Activated CD8-positive, alpha-beta memory T cell treated with anti-CD3 and anti-CD28 coated beads, Interleukin-2, amount 50 U/mL, for 4 hours (primary cell): ENCODE data around the gene SRGAP1.
"Not testable (repeated sequence)": the region's sequence is repeated elsewhere in the genome, so short reads cannot be mapped to it uniquely, and the experiment has no call there.

Experiments used
- DNase-seq: peaks from one replicate; pipeline ENCODE4 v3.0.0-alpha.2; 2020

SRGAP1 gene

DNA sequence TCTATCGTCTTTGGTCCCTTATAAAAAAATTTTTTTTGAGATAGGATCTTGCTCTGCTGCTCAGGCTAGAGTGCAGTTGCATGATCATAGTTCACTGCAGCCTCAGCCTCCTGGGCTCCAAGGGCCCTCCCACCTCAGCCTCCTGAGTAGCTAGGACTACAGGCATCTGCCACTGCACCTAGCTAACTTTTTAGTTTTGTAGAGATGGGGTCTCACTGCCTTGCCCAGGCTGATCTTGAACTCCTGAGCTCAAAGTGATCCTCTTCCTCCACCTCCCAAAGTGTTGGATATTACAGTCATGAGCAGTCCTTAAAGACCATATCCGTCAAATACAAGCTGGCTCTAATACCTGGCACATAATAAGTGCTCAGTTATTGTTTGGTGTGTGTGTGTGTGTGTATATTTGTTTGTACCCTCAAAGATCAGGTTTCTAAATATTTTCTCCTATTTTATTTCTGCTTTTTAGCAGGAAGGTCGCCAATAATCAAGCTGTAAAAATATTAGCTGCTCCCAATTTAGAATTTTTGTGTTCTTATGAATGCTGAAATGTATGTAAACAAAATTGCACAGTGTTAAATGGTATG is 30.5 kb downstream of the SRGAP1 start:
- no peak for DNase-seq

DNA sequence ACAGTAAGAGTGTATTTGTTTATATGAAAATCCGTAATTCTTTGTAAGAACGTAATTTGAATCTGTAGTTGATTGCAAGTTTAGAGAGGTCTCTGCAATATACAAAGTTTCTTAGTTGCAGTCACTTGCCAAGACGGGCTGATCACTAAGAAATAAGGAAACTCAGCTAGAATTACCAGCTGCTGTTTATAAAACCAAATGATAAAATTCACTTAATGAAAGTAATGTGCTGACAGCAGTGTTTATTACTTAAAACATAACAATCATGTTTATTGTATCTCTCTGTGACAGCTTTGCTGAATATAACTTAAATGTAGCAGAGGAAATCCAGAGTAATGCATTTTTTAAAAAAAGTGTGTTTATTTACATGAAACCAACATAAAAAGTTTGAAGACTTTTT is 31.2 kb downstream of the SRGAP1 start:
- no peak for DNase-seq

DNA sequence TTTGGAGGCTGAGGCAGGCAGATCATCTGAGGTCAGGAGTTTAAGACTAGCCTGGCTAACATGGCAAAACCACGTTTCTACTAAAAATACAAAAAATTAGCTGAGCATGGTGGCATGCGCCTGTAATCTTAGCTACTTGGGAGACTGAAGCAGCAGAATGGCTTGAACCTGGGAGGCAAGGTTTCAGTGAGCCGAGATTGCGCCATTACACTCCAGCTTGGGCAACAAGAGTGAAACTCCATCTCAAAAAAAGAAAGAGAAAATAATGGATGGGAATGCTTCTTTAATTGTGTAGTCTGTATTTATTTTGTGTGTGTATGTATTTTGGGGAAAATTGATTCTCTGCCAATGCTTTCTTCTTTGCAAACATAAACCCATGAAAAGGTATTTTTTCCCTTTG is 32.5 kb downstream of the SRGAP1 start:
- DNase-seq = no peak

DNA sequence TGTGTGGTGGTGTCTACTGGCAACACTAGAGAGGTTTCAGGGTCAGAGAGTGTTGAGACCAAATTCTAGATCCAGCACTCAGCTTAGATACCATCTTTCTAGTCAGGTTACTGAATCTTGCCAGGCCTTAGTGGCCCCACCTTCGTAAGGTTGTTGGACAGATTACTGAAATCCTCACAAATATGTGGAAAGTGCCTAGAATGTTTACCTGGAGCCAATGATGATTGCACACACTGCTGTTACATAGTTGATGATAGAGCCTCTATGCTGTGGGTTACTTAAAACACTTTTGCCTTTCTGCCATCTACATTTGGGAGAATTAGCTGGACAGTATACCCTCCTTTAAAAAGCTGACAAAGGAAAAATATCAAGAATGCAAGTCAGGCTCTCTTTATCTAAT is 33.2 kb downstream of the SRGAP1 start:
- DNase-seq = no peak

DNA sequence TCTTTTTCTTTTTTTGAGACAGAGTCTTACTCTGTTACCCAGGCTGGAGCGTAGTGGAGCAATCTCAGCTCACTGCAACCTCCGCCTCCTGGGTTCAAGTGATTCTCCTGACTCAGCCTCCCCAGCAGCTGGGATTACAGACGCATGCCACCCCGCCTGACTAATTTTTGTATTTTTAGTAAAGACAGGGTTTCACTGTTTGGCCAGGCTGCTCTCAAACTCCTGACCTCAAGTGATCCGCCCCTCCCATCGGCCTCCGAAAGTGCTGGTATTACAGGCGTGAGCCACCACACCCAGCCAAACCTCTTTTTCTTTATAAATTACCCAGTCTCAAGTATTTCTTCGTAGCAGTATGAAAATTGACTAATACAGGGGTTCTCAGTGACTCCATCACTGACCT is 35.7 kb downstream of the SRGAP1 start:
- DNase-seq = not testable (repeated sequence)

DNA sequence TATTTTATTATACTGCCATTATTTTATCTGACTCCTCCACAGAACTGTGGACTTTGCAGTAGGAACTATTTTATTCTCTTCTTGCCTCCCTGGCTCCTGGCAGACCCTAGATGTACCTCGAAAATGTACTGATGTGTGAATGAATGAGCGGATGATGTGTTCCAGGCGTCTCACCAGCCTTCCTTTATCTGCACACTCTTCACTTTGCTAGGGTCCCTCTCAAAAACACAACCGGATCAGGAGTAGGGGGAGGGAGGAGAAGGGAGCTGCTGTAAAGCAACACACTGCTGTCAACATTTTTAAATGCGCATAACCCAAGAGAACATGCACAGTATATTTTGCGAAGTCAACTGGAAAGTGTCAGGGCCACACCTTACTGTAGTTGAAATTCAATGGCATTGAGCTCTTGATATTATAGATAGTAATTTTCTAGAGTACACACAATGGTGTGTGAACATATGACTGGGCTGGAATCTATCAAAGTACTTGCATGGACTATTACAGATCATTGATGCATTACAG is 36.3 kb downstream of the SRGAP1 start:
- no peak for DNase-seq

DNA sequence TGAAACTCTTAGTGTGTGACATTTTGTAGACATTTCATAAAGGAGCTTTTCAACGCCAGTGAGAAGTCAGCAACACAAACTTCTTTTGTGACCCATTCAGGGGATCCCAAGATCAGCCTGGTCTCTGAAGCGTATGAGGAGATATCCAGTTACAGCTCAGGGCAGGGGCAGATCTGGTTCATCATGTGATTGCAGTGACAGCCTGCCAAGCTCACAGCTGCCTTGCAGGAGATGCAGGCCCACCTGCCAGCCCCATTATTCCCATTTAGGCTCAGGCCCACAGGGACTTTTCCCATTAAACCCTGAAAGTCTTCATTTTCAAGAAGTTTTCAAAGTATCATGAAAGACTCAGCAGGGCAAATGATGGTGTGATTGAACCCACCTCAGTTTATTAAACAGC is 38.3 kb downstream of the SRGAP1 start:
- DNase-seq = no peak

DNA sequence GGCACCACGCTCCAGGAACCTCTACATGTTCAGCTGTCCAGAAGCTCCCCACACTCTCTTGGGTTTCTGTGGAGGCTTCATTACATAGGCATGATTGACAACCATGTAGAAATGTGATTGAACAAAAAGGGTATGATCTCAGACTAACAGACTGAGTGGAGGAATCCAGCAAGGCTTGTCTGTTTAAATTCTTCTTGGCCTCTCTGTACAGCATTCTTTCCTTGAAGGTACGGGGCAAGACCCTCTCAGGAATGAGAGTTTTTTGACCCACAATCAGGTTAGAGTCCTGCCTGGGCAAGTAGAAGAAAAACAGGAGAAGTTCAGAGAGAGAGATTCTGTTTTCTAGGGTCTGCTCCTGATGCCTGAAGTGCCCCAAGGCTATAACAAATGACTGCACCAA is 40.9 kb downstream of the SRGAP1 start:
- no peak for DNase-seq

DNA sequence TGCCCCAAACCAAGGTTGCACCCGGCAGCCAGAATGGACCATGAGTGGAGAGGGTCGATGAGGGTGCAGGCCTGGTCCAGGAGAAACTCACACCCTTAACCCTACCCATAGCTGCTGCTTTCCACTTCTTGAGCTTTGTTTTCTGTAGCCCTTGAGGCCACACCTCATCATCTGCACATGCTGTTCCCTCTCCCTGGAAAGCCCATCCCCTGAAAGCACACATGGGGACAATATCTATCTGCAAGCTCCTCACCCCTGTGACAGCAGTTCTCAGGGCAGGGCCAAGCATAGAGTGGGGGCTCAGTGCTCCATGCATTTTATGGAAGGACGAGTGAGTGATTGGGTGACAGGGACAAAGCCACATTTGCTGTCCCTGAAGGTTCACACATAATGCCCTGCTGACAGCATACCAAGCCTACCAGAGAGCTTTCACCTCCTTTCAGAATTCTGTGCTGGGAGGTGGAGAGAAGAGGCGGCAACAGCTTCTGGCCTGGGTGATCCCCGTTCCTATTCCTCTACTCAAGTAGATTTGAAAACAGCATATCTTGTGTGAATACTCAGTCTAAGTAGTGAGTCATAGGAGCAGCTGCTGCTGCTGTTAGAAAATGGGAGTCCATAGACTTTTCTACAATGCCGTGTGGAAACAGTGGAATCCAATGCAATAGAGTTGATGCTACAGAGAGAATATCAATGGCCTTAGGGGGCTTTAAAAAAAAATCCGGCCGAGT is 44.6 kb downstream of the SRGAP1 start:
- no peak for DNase-seq

DNA sequence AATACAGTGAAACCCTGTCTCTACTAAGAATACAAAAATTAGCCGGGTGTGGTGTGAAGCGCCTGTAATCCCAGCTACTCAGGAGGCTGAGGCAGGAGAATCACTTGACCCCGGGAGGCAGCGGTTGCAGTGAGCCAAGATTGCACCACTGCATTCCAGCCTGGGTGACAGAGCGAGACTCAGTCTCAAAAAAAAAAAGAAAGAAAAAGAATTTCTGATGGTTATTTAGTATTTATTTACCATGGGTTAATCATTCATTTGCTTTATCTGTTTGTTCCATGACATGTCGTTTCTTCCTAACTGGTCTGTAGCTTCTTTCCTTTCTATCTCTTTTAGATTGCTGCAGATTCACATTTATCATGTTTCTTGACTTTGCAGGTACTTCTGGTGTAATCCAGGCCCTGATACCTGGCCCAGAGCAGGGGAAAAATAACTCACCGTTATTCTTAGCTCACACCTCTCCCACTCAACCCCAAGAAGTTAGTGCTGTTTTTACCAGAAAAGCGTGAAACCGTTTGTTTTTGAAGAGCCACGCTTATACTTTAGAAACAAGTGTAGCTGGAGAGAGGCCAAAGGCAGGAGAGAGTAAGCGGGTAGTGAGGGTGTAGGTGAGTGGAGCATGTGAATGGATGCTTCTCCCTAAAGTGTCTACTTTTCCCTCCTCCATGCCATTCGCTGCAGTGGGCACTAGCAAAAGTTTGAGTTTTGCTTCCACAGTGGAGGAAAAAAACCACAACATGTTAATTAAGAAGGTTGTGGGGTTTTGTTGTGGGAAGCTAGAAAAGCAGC is 45.4 kb downstream of the SRGAP1 start:
- no peak for DNase-seq

DNA sequence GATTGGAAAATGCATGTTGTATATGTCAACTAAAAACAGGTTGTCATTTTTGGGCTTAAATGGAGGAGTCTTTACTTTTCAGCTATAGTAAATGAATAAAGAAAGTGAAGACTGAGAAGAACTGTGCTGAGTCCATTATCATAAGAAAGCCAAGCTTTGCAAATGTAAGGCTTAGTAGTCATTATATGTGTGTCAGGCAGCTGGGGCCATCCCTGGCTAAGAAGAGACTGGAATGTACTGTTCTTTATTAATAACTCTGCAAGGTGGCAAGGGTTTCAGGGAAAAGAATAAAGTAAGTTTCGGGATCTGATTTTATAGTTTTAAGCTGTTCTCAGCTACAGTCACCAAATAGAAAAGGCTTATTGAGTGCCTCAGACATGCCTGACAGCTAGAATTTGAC is 48.7 kb downstream of the SRGAP1 start:
- no peak for DNase-seq

DNA sequence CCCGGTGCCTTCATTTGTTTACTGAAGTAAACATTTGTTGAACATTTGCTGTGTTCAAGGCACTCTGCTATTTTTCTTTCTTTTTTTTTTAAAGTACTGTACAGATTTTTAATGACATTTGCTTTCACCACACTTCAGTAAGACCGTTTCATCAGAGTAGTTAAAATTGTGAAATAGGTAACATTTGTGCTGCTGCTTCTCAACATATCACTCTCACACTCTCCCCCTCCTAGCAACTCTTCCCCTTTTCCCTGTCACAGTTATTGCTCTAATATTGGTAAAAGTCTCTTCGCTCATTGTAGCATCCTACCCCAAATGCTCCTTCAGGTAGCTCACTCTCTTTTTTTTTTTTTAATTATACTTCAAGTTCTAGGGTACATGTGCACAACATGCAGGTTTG is 49.6 kb downstream of the SRGAP1 start:
- DNase-seq = no peak

DNA sequence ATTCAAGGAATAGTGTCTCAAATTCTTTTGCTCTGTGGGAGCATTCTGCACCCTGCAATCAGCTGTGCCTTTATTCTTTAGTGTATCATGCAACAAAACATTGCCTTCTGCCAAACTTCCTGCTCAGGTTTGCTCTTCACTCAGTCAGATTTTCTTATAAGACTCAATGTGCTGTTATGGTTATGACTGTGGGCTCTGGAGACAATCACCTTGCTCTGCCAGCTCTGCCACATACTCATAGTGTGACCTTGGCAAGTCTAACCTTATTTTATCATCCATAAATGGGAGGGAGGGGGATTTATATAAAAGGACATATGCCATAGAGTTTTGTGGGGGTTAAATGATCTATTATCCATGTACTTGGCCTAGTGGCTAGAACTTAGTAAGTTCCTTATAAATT is 51.3 kb downstream of the SRGAP1 start:
- DNase-seq = no peak

DNA sequence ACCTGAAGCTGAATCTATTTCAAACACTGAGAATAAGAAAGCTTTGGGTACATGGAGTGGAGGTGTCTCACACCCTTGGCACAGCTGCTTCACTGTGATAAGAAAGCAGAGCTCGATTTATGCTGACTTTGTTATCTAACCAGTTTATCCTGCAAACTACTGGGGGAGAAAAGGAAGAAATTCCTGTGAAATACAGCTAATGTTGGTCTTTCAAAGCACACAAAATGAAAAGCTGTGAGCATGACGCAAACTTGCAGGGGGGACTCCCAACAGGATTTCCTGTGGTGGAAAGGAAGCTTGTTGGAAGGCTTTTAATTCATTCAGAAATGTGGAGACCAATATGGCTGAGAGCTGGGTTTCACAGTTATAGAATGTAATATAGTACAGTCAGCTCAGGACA is 53.4 kb downstream of the SRGAP1 start:
- no peak for DNase-seq

DNA sequence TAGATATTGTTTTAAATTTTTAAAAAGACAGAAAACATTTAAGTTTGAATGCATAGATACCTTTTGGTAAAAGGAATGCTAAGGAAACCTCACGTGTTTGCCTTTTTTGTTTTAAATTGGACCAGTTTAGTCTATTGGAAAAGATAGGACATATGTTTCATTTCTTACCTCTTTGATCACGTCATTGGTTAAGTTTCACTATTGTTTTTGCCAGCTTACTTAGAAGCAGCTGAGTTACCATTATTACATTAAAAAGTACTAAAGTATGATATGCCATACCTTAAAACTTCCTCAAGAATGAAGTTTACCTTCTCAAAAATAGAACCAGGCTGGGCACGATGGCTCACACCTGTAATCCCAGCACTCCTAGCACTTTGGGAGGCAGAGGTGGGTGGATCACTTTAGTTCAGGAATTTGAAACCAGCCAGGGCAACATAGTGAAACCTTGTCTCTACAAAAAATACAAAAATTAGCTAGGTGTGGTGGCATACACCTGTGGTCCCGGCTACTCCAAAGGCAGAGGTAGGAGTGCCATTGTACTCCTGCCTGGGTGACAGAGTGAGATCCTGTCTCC is 54.4 kb downstream of the SRGAP1 start:
- DNase-seq = no peak

DNA sequence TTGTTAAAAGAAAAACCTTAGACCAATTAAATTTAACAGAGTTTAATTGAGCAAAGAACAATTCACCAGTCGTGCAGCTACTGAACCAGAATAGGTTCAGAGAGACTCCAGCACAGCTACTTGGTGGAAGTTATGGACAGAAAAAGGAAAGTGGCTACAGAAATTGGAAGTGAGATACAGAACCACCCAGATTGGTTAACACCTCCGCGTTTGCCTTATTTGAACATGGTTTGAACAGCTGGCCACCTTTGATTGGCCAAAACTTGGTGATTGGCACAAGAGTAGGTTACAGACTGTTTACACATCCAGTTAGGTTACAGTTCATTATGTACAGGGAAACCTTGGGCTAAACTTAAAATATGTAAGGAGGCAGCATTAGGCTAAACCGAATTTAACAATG is 54.9 kb downstream of the SRGAP1 start:
- DNase-seq = no peak

DNA sequence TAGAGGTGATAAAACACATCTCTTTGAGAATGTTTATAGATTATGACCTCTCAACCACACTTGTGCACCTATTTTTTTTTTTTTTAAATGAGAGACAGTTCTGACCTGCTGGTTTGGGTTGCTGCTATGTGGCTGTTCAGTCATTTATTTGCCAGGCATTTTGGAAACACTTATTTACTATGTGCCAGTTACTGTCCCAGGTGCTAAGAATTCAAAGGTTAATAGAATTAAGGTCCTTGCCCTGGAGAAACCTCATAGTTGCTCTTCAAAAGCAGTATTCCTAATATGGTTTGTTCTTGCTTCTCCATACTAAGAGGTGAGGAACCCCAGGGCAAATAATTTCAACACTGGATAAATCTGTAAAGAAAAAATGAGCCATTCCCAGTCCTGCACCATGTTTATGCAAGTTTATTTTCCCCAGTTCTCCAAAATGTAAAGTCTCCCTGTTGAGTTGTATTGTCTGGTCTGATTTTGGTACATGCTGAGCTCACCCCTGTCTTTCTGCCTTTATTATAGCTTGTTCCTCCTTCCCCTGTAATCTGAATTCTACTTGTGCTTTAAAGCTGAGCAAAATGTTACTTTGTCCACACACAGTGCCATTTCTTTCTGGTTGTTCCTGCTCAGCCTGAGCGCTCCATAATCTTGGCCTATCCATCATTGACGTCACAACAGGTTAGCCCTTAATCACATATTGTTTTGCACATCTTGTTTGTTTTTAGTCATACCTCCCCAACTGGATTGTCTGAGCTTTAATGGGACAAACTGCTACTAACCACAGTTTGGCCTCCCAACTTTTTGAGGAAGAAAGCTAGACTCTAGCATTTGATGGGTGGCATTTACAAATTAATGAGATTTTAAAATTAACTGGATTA is 56.7 kb downstream of the SRGAP1 start:
- no peak for DNase-seq

DNA sequence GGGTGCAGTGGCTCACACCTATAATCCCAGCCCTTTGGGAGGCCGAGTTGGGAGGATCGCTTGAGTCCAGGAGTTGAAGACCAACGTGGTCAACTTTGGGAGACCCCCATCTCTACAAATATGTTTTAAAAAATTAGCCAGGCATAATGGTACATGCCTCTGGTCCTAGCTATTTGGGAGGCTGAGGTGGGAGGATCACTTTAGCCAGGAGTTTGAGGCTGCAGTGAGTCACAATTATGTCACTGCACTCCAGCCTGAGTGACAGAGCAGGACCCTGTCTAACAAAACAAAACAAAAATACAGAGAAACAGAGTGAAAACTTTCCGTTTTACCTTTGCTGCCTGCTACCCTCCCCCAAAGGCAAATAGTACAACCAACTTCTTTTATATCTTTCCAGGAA is 60.2 kb downstream of the SRGAP1 start:
- no peak for DNase-seq

DNA sequence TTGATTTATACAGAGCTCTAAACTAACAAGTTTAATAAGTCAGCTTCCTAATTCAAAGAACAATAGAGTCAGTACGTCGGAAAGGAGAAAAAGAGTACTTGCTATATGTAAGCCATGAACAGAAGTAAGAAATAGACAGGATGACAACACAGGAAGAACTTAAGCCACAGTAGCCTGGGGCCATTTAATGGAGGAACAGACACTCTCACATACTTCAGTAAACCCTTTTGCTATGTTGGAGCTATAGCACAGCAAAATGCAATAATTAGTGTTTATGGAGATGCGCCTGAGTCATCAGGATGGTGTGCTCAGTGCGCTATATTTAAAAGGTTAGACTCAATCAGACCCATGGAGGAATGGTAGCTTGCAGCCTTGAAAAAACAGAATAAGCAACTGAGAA is 61.0 kb downstream of the SRGAP1 start:
- DNase-seq = no peak

DNA sequence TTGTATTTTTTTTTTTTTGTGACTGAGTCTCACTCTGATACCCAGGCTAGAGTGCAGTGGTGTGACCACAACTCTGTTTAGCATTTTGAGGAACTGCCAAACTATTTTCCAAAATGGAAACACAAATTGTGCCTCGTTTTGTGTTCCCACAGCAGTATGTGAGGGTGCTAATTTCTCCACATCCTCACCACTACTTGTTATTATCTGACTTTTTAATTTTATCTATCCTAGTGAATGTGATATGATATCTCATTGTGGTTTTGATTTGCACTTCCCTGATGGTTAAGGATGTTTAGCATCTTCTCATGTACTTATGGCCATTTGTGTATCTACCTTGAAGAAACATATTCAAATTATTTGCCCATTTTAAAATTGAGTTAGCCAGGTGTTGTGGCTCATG is 62.4 kb downstream of the SRGAP1 start:
- no peak for DNase-seq

DNA sequence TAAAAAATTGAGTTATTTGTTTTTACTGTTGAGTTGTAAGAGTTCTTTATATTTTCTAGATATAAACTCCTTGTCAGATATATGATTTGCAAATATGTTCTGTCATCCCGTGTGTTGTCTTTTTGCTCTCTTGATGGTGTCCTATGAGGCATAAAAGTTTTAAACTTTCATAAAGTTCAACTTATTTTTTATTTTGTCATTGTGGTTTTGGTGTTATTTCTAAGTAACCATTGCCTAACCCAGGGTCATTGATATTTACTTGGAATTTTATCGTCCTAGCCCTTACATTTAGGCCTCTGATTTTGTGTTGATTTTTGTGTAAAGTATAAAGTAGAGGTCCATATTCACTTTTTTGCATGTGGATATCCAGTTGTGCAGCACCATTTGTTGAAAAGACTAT is 63.1 kb downstream of the SRGAP1 start:
- DNase-seq = no peak

DNA sequence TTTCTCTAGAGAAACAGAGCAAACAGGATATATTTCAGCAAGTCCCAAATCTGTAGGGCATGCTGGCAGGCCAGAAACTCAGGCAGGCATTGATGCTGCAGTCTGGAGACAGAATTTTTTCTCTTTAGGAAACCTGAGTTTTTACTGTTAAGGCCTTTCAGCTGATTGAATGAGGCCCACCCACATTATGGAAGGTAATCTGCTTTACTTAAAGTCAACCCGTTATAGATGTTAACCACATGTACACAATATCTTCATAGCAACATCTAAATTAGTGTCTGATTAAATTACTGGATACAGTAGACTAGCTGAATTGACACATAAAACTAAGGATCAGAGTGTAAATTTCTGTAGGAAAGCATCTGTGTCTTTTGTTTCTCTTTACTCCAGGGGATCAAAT is 65.2 kb downstream of the SRGAP1 start:
- no peak for DNase-seq

DNA sequence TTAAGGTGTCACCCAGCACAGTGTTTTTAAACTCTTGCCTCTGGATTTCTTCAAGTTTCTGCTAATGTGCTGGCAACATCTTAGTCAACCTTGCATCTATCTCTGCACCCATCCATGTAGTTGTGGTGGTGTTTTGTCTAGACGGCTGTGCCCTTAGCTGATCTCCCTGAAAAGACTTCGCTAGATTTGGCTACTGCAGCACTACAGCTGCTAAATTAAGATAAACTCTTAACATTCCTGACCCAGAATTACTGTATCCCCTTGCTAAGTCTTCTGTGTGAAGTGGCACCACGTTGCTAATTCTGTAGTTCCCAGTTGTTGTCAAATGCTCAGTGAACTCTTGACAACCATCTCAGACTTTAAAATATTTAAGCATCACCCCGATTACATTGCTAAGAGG is 66.8 kb downstream of the SRGAP1 start:
- no peak for DNase-seq
